GM20000 (cell line): Measurements from ENCODE around the gene EREG.
A peak's percentile ranks its signal among the peaks of the same experiment; 100 is the strongest.

Source experiments
- DNase-seq: peaks from one replicate; pipeline ENCODE4 v3.0.0; 2012; ENCODE audit warnings: low spot score
- CTCF ChIP-seq: IDR thresholded peaks from 2 replicates; pipeline ENCODE4 v1.5.1; 2012; ENCODE audit warnings: mild to moderate bottlenecking, control low read depth; ENCODE audit errors: extremely low read depth, missing control alignments

EREG gene

GRCh38 chr4:74375824-74376426 is 11.0 kb downstream of the EREG start:
- DNase-seq: no peak
- TF ChIP-seq CTCF: no peak

- peak; percentile 45 for DNase-seq
- no peak for TF ChIP-seq CTCF
Measured at GRCh38 chr4:74376888-74377483, 12.0 kb downstream of the EREG start.

GRCh38 chr4:74377714-74378113 is 12.8 kb downstream of the EREG start:
- TF ChIP-seq CTCF: no peak
- DNase-seq: no peak

- TF ChIP-seq CTCF: no peak
- no peak for DNase-seq
Measured at GRCh38 chr4:74378573-74378972, 13.6 kb downstream of the EREG start.

GRCh38 chr4:74379912-74380311 is 15.0 kb downstream of the EREG start:
- TF ChIP-seq CTCF: no peak
- no peak for DNase-seq

- no peak for TF ChIP-seq CTCF
- no peak for DNase-seq
Measured at GRCh38 chr4:74385386-74385785, 20.4 kb downstream of the EREG start.

GRCh38 chr4:74386159-74386558 is 21.2 kb downstream of the EREG start:
- no peak for TF ChIP-seq CTCF
- DNase-seq: no peak
